GM12891 (cell line): Measurements from ENCODE around the gene GPX4.

Experiments used
- DNase-seq: peaks from one replicate; pipeline ENCODE4 v3.0.0; 2011; ENCODE audit warnings: low spot score; ENCODE audit not compliant: insufficient read length
- FAIRE-seq: peaks from 2 replicates; lab custom pipeline; 2011; peaks lifted over from hg19 to GRCh38; lab: Jason Lieb, UNC
- PAX5 ChIP-seq: IDR thresholded peaks from 2 replicates; pipeline ENCODE4 v1.6.1; 2011; ENCODE audit warnings: low read length, moderate library complexity, mild to moderate bottlenecking; ENCODE audit not compliant: insufficient read depth, severe bottlenecking
- POLR2A ChIP-seq: IDR thresholded peaks from 2 replicates; pipeline ENCODE4 v1.6.1; 2011; ENCODE audit warnings: low read depth, low read length, control low read depth
- POLR2AphosphoS5 ChIP-seq: IDR thresholded peaks from 2 replicates; pipeline ENCODE4 v1.6.1; 2011; ENCODE audit warnings: low read depth, low read length, control low read depth
- POU2F2 ChIP-seq: IDR thresholded peaks from 2 replicates; pipeline ENCODE4 v1.6.1; 2011; ENCODE audit warnings: low read depth, mild to moderate bottlenecking, control low read depth, low read length, moderate library complexity
- SPI1 ChIP-seq: IDR thresholded peaks from 2 replicates; pipeline ENCODE4 v1.6.1; 2011; ENCODE audit warnings: low read depth, low read length, control low read depth
- TAF1 ChIP-seq: IDR thresholded peaks from 2 replicates; pipeline ENCODE4 v1.6.1; 2011; ENCODE audit warnings: low read depth, low read length, control low read depth

Gene GPX4

DNA sequence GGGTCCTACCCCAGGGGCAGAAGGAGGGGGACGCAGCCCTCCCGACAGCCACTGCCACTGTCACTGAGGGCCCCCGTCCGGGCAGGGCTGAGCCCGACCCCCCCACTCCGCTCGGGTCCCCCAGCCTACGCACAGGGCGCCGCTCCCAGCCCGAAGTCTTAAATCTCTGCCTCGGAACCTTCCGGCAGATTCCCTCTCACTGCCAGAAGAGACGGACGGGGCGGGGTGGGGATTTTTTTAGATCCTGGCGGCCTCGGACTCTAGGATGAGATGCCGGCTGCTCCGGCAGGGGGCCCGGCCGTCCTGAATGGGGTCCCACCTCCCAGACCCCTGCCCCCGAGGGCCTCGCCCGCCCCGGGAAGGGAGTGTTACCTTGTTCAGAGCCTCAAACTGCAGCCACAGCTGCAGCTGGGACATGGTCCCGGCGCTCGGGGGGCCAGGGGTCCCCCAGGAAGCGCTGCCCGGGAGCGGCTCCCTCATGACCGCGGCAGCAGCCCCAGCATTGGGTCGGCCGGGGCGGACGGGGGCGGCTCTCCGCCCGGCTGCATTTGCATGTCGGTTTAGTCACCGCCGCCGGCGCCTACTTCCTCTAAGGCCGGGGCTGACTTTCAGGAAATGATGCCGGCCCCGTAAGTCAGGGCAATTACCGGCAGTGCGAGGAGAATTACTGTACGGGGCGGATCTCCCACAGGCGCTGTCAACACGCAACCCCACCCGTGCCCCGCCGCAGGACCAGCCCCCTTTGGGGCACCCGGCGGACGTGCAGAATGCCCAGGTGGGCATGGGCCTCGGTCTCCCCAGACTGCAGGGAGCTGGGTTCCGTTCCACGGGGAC lies 28.1 kb downstream of the GPX4 start:
- peak; percentile 97 for FAIRE-seq
- TF ChIP-seq SPI1 (peak; percentile 45; the same call in 1 of the 2 replicates), POLR2AphosphoS5 (0 out of 2 replicates have a peak, but pooled peaks have one; percentile 24), POU2F2 (peak; percentile 96), PAX5 (no peak), TAF1 (no peak), POLR2A (peak; percentile 37; the same call in 1 of the 2 replicates)
- peak; percentile 89 for DNase-seq

- no peak for TF ChIP-seq POLR2AphosphoS5
- no peak for TF ChIP-seq POLR2A
- TF ChIP-seq POU2F2 = no peak
- TF ChIP-seq PAX5 = no peak
- TF ChIP-seq TAF1 = no peak
- no peak for TF ChIP-seq SPI1
- DNase-seq = no peak
- no peak for FAIRE-seq
Measured at GRCh38 chr19:1132552-1133383, 29.0 kb downstream of the GPX4 start.

- FAIRE-seq (peak; percentile 57), DNase-seq (no peak)
- TF ChIP-seq TAF1 = no peak
Measured at GRCh38 chr19:1133471-1133929, 29.7 kb downstream of the GPX4 start.

- DNase-seq (no peak), FAIRE-seq (no peak)
Measured at GRCh38 chr19:1134431-1134830, 30.6 kb downstream of the GPX4 start.

DNA sequence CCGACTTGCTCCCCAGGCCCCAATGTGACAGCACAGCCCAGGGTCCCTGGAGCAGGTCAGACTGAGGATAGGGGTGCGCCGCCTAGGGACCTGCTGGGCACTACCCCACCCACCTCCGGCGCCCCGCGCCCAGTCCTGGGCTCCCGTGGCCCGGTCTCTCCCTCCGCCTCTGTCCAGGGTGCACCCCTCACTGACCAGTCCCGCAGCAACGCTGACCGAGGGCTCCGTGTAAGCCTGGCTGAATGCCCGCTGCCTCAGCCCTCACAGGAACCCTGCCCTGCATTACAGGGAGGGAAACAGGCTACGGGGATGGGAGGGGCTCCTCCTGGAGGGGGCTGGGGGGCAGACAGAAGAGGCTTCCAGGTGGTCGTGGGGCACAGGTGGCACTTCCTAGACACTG lies 31.7 kb downstream of the GPX4 start:
- DNase-seq (no peak), FAIRE-seq (no peak)
- no peak for TF ChIP-seq POLR2AphosphoS5
- TF ChIP-seq SPI1 = no peak

More at GRCh38 chr19:1134431-1134830, 30.6 kb downstream of the GPX4 start:
- TF ChIP-seq POLR2AphosphoS5 (no peak), TAF1 (no peak), POLR2A (no peak), SPI1 (no peak), POU2F2 (no peak), PAX5 (no peak)

DNA sequence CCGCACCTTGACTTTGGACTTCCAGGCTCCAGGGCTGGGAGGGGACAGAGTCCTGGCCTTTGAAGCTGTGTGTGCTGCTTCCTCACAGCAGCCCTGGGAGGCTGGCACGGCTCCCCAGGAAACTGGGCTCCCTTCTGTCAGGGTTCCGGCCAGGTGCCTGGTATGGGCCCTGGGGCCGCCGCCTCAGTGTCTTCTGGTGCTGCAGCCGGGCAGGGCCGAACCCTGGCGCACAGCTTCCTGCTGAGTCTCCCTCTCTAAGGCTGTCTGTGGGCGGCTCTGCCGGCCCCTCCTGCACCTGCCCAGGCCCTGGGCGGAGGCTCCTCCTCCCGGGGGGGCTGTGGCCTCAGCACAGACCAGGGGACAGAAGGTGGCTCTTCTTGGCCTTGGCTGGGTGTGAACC lies 32.4 kb downstream of the GPX4 start:
- FAIRE-seq = peak; percentile 47
- DNase-seq = no peak
- TF ChIP-seq POU2F2 (no peak), SPI1 (no peak), TAF1 (no peak), POLR2AphosphoS5 (no peak), POLR2A (no peak), PAX5 (no peak)

- DNase-seq (no peak), FAIRE-seq (no peak)
- TF ChIP-seq TAF1 (no peak), POLR2AphosphoS5 (no peak), PAX5 (no peak), POLR2A (no peak), POU2F2 (no peak), SPI1 (no peak)
Measured at GRCh38 chr19:1136621-1137317, 33.0 kb downstream of the GPX4 start.

DNA sequence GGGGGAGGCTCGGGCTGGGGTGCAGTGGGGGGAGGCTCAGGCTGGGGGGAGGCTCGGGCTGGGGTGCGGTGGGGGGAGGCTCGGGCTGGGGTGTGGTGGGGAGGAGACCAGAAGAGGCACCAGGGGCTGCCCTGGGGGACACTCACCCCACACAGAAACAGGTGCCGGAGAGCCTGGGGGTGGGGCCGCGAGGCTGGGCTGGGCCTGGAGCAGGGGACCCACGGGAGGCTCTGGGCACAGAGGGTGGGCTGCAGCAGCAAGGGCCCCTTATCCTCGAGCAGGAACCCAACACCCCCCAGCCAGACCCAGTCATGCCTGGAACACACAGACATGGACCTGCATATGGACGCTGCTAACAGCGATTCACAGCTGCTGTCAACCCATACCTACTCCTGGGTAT lies 34.3 kb downstream of the GPX4 start:
- TF ChIP-seq POLR2AphosphoS5 (no peak), POLR2A (no peak), TAF1 (no peak), SPI1 (no peak), POU2F2 (no peak), PAX5 (no peak)

GRCh38 chr19:1139126-1139525 lies 35.3 kb downstream of the GPX4 start:
- FAIRE-seq = no peak
- TF ChIP-seq POLR2AphosphoS5 = no peak
- TF ChIP-seq TAF1 = no peak
- no peak for TF ChIP-seq PAX5
- no peak for TF ChIP-seq SPI1
- TF ChIP-seq POU2F2 = no peak
- TF ChIP-seq POLR2A = no peak
- no peak for DNase-seq

More for the DNA sequence above, 34.3 kb downstream of the GPX4 start:
- no peak for FAIRE-seq
- DNase-seq = no peak
